ENCODE data around the gene TMEM88. TPM values are rescaled to one million over a fixed set of nuclear protein-coding genes. Genes with fewer than 3 reads are reported as not detected.

TMEM88 gene
- total and polyA plus RNA-seq, 2 of the 13 experiments (the other 11 are each of a cell fraction or from before 2014, with no cell fraction given) = 0.31 to 0.66 TPM

GRCh38 chr17:7858522-7858810 lies 3.6 kb downstream of the TMEM88 start (continued):
- TF ChIP-seq CCDC6 (CRISPR knock-in tag; IDR thresholded peaks at IDR 0.05) (no peak), ZFP36L2 (CRISPR knock-in tag; IDR thresholded peaks at IDR 0.05) (no peak), SKI (IDR thresholded peaks at IDR 0.05; ENCODE audit: partially characterized antibody) (no peak), ZFP91 (CRISPR knock-in tag; IDR thresholded peaks at IDR 0.05; ENCODE audit: borderline replicate concordance) (no peak), HIC2 (CRISPR knock-in tag; IDR thresholded peaks at IDR 0.05; ENCODE audit: low read depth) (no peak), HOXA9 (CRISPR knock-in tag; IDR thresholded peaks at IDR 0.05; ENCODE audit: borderline replicate concordance) (no peak), FOSL1 (CRISPR knock-in tag; IDR thresholded peaks at IDR 0.05; ENCODE audit: borderline replicate concordance) (no peak), GPBP1L1 (CRISPR knock-in tag; IDR thresholded peaks at IDR 0.05) (no peak), DRAP1 (CRISPR knock-in tag; IDR thresholded peaks at IDR 0.05) (no peak), RBAK (CRISPR knock-in tag; IDR thresholded peaks at IDR 0.05) (no peak), ZSCAN20 (CRISPR knock-in tag; IDR thresholded peaks at IDR 0.05; ENCODE audit: borderline replicate concordance) (no peak), ZNF549 (CRISPR knock-in tag; IDR thresholded peaks at IDR 0.05) (no peak), ZNF772 (CRISPR knock-in tag; IDR thresholded peaks at IDR 0.05) (no peak), ZNF562 (CRISPR knock-in tag; IDR thresholded peaks at IDR 0.05; ENCODE audit: borderline replicate concordance) (no peak), ZNF816 (CRISPR knock-in tag; IDR thresholded peaks at IDR 0.05; ENCODE audit: borderline replicate concordance) (no peak), PAWR (CRISPR knock-in tag; IDR thresholded peaks at IDR 0.05; ENCODE audit: borderline replicate concordance) (no peak), BORCS8-MEF2B (CRISPR knock-in tag; IDR thresholded peaks at IDR 0.05) (no peak), SP5 (CRISPR knock-in tag; IDR thresholded peaks at IDR 0.05; ENCODE audit: borderline replicate concordance, low read depth) (no peak), ZNF235 (CRISPR knock-in tag; IDR thresholded peaks at IDR 0.05; ENCODE audit: borderline replicate concordance) (no peak), ZBTB44 (CRISPR knock-in tag; IDR thresholded peaks at IDR 0.05) (no peak), GMEB2 (CRISPR knock-in tag; IDR thresholded peaks at IDR 0.05; ENCODE audit: low read depth) (no peak), TRIM22 (IDR thresholded peaks at IDR 0.05) (no peak)

Data from HepG2 (cell line).